Right lobe of liver (tissue), 4 donors: ENCODE measurements around the gene SNHG17.

Experiments used
- CTCF ChIP-seq, 4 donors: fragments of 200-600 bp in 3 of 4; fragments of 450-650 bp in 1 of 4; IDR thresholded peaks; one replicate each; pipeline versions ENCODE4 v1.5.1 to v1.8.0; 2016 to 2022; ENCODE audit warnings: antibody characterized with exemption in 4 of 4, mild to moderate bottlenecking in 2 of 4
- POLR2A ChIP-seq: fragments of 450-650 bp; IDR thresholded peaks from one replicate; pipeline ENCODE4 v1.6.1; 2017; ENCODE audit warnings: antibody characterized with exemption, mild to moderate bottlenecking
- donor health status: DM: no; HTN: no; CAD: no.
- donor health status: DM: no; HTN: no; CAD: no.
- donor health status: DM: no; HTN: yes; CAD: no.

GRCh38 chr20:38395165-38395564 lies 40.0 kb downstream of the SNHG17 start:
- TF ChIP-seq CTCF (IDR thresholded peaks at IDR 0.05): no peak
- TF ChIP-seq POLR2A: no peak
